GM12878 (cell line): ENCODE measurements around the gene ARHGAP22. TPM values are rescaled to one million over a fixed set of nuclear protein-coding genes. Genes with fewer than 3 reads are reported as not detected.

Experiments
- ATAC-seq: fragments of 200-7000 bp; cut with Tn5 transposase; 3 replicates; pipeline ENCODE4 v1.9.1; 2020; ENCODE audit warnings: mild to moderate bottlenecking, moderate library complexity
- BruUV-seq: library from RNA; stranded (reverse); fragments of 400-500 nt; replicated peaks from 2 replicates; lab custom pipeline; 2021; lab: Mats Ljungman, UMichigan
- CTCF ChIA-PET: fragments of 300-600 bp; sonication (Branson Sonifier 250); formaldehyde crosslinking; extraction: SDS; loops from one replicate; lab custom pipeline; 2021; ENCODE audit warnings: inconsistent platforms; lab: Yijun Ruan, JAX
- POLR2A ChIA-PET: fragments of 350-600 bp; formaldehyde crosslinking; extraction: SDS; loops from one replicate; lab custom pipeline; 2021; ENCODE audit warnings: inconsistent platforms; lab: Charles Lee
- RAD21 ChIA-PET: fragments of 300-600 bp; sonication (Branson Sonifier 250); formaldehyde crosslinking; loops from one replicate; lab custom pipeline; 2023; ENCODE audit warnings: antibody characterized with exemption; ENCODE audit not compliant: unreplicated experiment; lab: Charles Lee
- SMC1A ChIA-PET: fragments of 300-600 bp; sonication (Branson Sonifier 250); formaldehyde crosslinking; loops from one replicate; lab custom pipeline; 2023; ENCODE audit not compliant: unreplicated experiment, uncharacterized antibody; lab: Charles Lee
- DNase-seq: peaks from one replicate; pipeline ENCODE4 v3.0.0-alpha.2; 2011; ENCODE audit warnings: low read depth, low spot score
- FAIRE-seq: peaks from 3 replicates; lab custom pipeline; 2011; peaks lifted over from hg19 to GRCh38; lab: Jason Lieb, UNC
- H2AFZ ChIP-seq: 2 replicates; pipeline ENCODE4 v1.6.0; 2011; ENCODE audit warnings: low read depth, low read length, control low read depth; ENCODE audit not compliant: control insufficient read depth
- H3K27ac ChIP-seq: 2 replicates; pipeline ENCODE4 v1.5.1; 2011; ENCODE audit warnings: control low read depth; ENCODE audit not compliant: control insufficient read depth, insufficient read depth
- H3K27me3 ChIP-seq, 2 experiments: replicated peaks in 1 of 2; 2 replicates each; pipeline versions ENCODE4 v1.6.0 to v1.6.1; 2011; ENCODE audit warnings: low read length in 1 of 2; ENCODE audit not compliant: control insufficient read depth in 2 of 2, insufficient read depth in 2 of 2
- H3K36me3 ChIP-seq, 2 experiments: 2 replicates each; pipeline ENCODE4 v1.5.1; 2011; ENCODE audit warnings: low read length in 1 of 2; ENCODE audit not compliant: control insufficient read depth in 2 of 2, insufficient read depth in 2 of 2
- H3K4me1 ChIP-seq: 2 replicates; pipeline ENCODE4 v1.6.1; 2011; ENCODE audit warnings: mild to moderate bottlenecking, low read length, moderate library complexity, mixed read lengths; ENCODE audit not compliant: control insufficient read depth, insufficient read depth
- H3K4me2 ChIP-seq: 2 replicates; pipeline ENCODE4 v1.6.0; 2011; ENCODE audit warnings: control low read depth; ENCODE audit not compliant: control insufficient read depth, insufficient read depth
- H3K4me3 ChIP-seq: fragments of 200-600 bp; sonication (generic); 2 replicates; pipeline ENCODE4 v1.5.1; 2016
- H3K79me2 ChIP-seq: 2 replicates; pipeline ENCODE4 v1.6.0; 2011; ENCODE audit warnings: low read length; ENCODE audit not compliant: control insufficient read depth, insufficient read depth
- H3K9ac ChIP-seq: 2 replicates; pipeline ENCODE4 v1.8.0; 2011; ENCODE audit warnings: low read length, control low read depth, mixed read lengths; ENCODE audit not compliant: control insufficient read depth, insufficient read depth
- H3K9me3 ChIP-seq: replicated peaks from 3 replicates; pipeline ENCODE4 v1.5.1; 2011; ENCODE audit warnings: mild to moderate bottlenecking, low read length; ENCODE audit not compliant: control insufficient read depth, insufficient read depth
- H4K20me1 ChIP-seq: 2 replicates; pipeline ENCODE4 v1.6.0; 2011; ENCODE audit not compliant: control insufficient read depth, insufficient read depth
- ATF3 ChIP-seq: IDR thresholded peaks from 2 replicates; pipeline ENCODE4 v1.6.1; 2011; ENCODE audit warnings: low read depth, mild to moderate bottlenecking, low read length, moderate library complexity, borderline replicate concordance; ENCODE audit errors: extremely low read depth
- BHLHE40 ChIP-seq, 2 experiments: fragments of 450-650 bp in 1 of 2; IDR thresholded peaks; 2 replicates each; pipeline ENCODE4 v1.6.1; 2011 to 2017; ENCODE audit warnings: low read depth in 2 of 2, borderline replicate concordance in 1 of 2, improper control_type of control experiment in 1 of 2, low read length in 1 of 2, mild to moderate bottlenecking in 1 of 2
- PRDM15 ChIP-seq: fragments of 450-650 bp; formaldehyde crosslinking; IDR thresholded peaks from 2 replicates; pipeline ENCODE4 v1.4.0; 2020; ENCODE audit warnings: mild to moderate bottlenecking, moderate library complexity
- RCOR1 ChIP-seq: conservative IDR thresholded peaks from 2 replicates; pipeline ENCODE4 v1.6.1; 2012; ENCODE audit warnings: low read depth, low read length, improper control_type of control experiment
- TARDBP ChIP-seq: IDR thresholded peaks from 2 replicates; pipeline ENCODE4 v1.6.1; 2016; ENCODE audit warnings: borderline replicate concordance
- ZNF384 ChIP-seq: IDR thresholded peaks from 2 replicates; pipeline ENCODE4 v1.6.1; 2012; ENCODE audit warnings: low read depth, mild to moderate bottlenecking, low read length, improper control_type of control experiment, borderline replicate concordance
- WGBS: methylation state at CpG from one replicate; pipeline ENCODE4 v1.1.6; 2016; ENCODE audit warnings: low lambda C conversion rate; ENCODE audit not compliant: insufficient replicate concordance, insufficient coverage; ENCODE audit errors: missing lambda C conversion rate; 5-methylcytosine and 5-hydroxymethylcytosine counted together
- in situ Hi-C: fragments of 300-500 bp; cut with MboI; formaldehyde crosslinking; loops from 9 replicates; pipeline ENCODE4 v1.14.3; 2018; ENCODE audit warnings: mixed read lengths
- intact Hi-C: fragments of 100-400 bp; cut with micrococcal nuclease; formaldehyde crosslinking; loops from one replicate; pipeline ENCODE4 v1.14.2; 2022; ENCODE audit not compliant: unreplicated experiment
- polyA plus RNA-seq, 11 experiments: library from polyadenylated mRNA; depleted of rRNA in 4 of 11; unstranded in 6 of 11; stranded (reverse) in 5 of 11; fragments of >200 nt; fragmentation: Nextera tagmentation in 4 of 11; fragmentation: Illumina TruSeq in 1 of 11; extraction: Ambion mirVana in 4 of 11; extraction: Trizol in 1 of 11; gene quantifications; 1 replicate in 1 of 11; 2 replicates in 10 of 11; pipeline versions ENCODE4 v1.2.1 to v1.2.3, GENCODE V29; 2011 to 2016; ENCODE audit warnings: inconsistent platforms in 2 of 11, missing spikeins in 2 of 11, low read depth in 1 of 11
- total RNA-seq, 4 experiments: library from RNA; depleted of rRNA in 3 of 4; stranded (reverse); fragments of >200 nt in 3 of 4; fragmentation: Illumina TruSeq in 1 of 4; extraction: Trizol in 1 of 4; gene quantifications; 2 replicates each; pipeline versions ENCODE4 v1.2.1 to v1.2.3, GENCODE V29; 2013 to 2021

ARHGAP22 gene
- total and polyA plus RNA-seq, 10 of the 15 experiments (the other 5 are each of a cell fraction or from before 2014, with no cell fraction given), result 0.07 to 0.61 (median 0.18) TPM; not detected in 5

- in situ Hi-C loops (no loop called here), intact Hi-C loops (no loop called here)
- Histone ChIP-seq H3K27me3 (no peaks in the 10 kb centered on the region), H3K4me2 (no peak overlapping the region), H3K36me3 (no peaks in the 10 kb centered on the region), H3K9ac (no peak overlapping the region), H3K4me1 (peaks cover 6% of the 10 kb centered on the region), H3K4me3 (no peak overlapping the region), H3K27ac (no peak overlapping the region), H3K79me2 (no peaks in the 10 kb centered on the region), H3K9me3 (no peaks in the 10 kb centered on the region), H2AFZ (no peak overlapping the region), H4K20me1 (no peaks in the 10 kb centered on the region; the same call in 1 of the 2 replicates)
- ChIA-PET RAD21 (no interaction called here), SMC1A (interaction anchor here (1.5 to 2.1 kb wide), 2 partner anchors 24 to 39 kb away, joined by 3 to 8 read pairs; no protein-coding TSS in a partner anchor), POLR2A (no interaction called here), CTCF (interaction anchor here (1.2 kb wide), 2 partner anchors 12 to 89 kb away, joined by 3 to 4 read pairs; no protein-coding TSS in a partner anchor)
- DNase-seq (no peak), ATAC-seq (no peak), FAIRE-seq (no peak)
- WGBS, result 71% methylated on average over 8 of the region's 8 CpGs
- no TSS peak for BruUV-seq
- TF ChIP-seq RCOR1 (no peak), TARDBP (no peak), BHLHE40 (IDR thresholded peaks at IDR 0.05; ENCODE audit: borderline replicate concordance in 1 of 2, low read depth in 2 of 2, low read length in 1 of 2) (no peak), ATF3 (no peak), ZNF384 (no peak)
Measured at GRCh38 chr10:48568546-48568945, 36.3 kb downstream of the ARHGAP22 start.

- RAD21 ChIA-PET, result no interaction called here
- Histone ChIP-seq H3K36me3 (no peaks in the 10 kb centered on the region), H3K27ac (no peak overlapping the region), H2AFZ (no peak overlapping the region), H3K9ac (no peak overlapping the region), H3K27me3 (no peaks in the 10 kb centered on the region), H4K20me1 (no peaks in the 10 kb centered on the region; the same call in 1 of the 2 replicates), H3K9me3 (no peaks in the 10 kb centered on the region), H3K79me2 (no peaks in the 10 kb centered on the region), H3K4me1 (peaks cover 1% of the 10 kb centered on the region), H3K4me2 (no peak overlapping the region), H3K4me3 (no peak overlapping the region)
- intact Hi-C loops (no loop called here), in situ Hi-C loops (no loop called here)
- no peak for DNase-seq
- no peak for TF ChIP-seq PRDM15 (CRISPR knock-in tag)
- SMC1A ChIA-PET, result interaction anchor here (1.5 to 2.1 kb wide), 3 partner anchors 15 to 40 kb away, joined by 3 to 8 read pairs (median 4); no protein-coding TSS in a partner anchor
- 39% methylated on average over 4 of the region's 4 CpGs for WGBS
- no TSS peak for BruUV-seq
- ATAC-seq, result no peak
- POLR2A ChIA-PET, result no interaction called here
- no peak for FAIRE-seq
- CTCF ChIA-PET, result interaction anchor here (1.2 kb wide), 2 partner anchors 11 to 90 kb away, joined by 3 to 4 read pairs; no protein-coding TSS in a partner anchor
Measured at GRCh38 chr10:48568131-48568530, 36.7 kb downstream of the ARHGAP22 start.
